AML-193 (cell line): ENCODE measurements around the gene CMTM7.
A peak's percentile ranks its signal among the peaks of the same experiment; 100 is the strongest.
"Not testable (repeated sequence)": the region's sequence is repeated elsewhere in the genome, so short reads cannot be mapped to it uniquely, and the experiment has no call there.

Experiments used
- DNase-seq, 2 experiments: peaks; one replicate each; lab custom pipeline; 2025; lab: John Stamatoyannopoulos, UW

CMTM7 gene

DNA sequence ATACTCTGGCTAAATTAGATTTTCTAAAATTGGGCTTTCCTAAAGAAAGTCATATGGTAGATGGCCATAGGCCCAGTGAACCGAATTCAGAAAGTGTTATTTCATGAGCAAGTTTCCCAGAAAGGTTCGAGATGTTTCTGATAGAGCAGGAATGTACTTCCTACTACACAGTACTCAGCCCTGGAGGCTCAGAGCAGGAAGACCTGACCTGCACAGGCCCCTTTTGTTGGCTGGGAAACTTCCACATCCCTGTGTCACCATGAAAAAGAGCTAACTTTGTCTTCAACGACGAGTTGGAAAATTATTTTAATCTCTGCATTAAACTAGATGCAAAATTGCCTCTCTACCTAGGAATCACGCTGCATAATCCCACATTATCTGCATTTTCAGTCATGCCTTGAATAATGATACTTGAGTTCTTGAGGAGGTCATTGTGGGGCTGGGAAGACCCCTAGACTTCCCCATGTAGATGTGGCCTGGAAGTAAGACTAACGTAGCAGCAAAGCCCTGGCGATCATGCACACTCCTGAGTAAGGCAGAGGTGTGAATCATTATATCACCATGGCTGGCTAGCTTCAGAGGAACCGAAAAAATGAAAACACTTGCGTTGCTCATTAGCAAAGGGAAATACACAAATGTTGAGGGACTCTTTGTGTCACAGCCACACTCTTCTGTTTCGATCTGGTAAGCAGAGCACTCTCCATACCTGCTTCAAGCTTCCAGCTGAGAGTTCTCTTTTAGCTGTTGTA lies 47.1 kb downstream of the CMTM7 start:
- no peak for DNase-seq

DNA sequence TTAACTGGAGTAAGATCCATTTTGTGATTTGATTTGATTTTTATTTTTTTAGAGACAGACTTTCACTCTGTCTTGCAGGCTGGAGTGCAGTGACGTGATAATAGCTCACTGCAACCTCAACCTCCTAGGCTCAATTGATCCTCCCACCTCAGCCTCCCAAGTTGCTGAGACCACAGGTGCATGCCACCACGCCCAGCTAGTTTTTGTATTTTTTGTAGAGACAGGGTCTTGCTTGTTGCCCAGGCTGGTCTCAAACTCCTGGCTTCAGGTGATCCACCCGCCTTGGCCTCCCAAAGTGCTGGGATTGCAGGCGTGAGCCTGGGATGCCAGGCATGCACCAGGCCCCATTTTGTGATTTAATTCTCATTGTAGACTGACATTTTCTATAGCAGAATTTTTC lies 47.8 kb downstream of the CMTM7 start:
- DNase-seq: not testable (repeated sequence)

DNA sequence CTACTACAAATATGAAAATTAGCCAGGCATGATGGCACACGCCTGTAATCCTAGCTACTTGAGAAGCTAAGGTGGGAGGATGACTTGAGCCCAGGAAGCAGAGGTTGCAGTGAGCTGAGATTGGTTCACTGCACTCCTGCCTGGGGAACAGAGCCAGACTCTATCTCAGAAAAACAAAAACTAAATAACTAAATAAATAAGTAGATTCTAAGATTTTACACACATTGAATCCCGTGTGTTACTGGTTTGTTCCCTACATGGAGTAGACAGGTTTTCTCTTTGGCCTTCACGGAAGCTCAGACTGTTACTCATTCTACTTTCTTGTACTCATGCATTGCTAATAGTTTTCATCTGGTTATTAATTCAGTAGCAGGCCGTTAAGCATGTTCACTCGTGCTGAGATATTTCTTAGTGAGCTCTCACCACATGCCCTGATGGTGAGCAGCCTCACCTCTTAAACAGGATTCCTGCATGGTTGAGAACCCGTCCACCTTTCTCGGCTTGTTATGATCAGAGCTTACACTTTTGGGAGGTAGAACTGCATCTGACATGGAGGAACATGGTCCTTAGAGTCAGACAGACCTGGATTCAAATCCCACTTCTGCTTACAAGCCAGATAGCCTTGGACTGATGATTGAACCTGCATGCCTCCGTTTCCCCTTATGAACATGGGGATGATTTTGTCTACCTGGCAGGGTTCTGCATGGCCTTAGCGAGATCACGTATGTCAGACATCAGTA lies 49.1 kb downstream of the CMTM7 start:
- DNase-seq: no peak

DNA sequence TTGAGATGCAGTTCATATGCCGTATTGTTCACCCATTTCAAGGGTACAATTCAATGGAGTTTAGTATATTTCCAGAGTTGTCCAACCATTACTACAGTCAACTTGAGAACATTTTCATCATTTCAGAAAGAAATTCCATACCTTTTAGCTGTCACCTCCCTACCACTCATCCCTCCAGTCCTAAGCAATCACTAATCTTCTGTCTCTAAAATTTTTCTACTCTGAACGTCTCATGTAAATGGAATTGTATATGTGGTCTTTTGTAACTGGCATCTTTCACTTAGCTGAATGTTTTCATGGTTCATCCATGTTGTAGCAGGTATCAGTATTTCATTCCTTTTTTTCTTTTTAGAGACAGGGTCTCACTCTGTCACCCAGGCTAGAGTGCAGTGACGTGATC lies 51.1 kb downstream of the CMTM7 start:
- no peak for DNase-seq

DNA sequence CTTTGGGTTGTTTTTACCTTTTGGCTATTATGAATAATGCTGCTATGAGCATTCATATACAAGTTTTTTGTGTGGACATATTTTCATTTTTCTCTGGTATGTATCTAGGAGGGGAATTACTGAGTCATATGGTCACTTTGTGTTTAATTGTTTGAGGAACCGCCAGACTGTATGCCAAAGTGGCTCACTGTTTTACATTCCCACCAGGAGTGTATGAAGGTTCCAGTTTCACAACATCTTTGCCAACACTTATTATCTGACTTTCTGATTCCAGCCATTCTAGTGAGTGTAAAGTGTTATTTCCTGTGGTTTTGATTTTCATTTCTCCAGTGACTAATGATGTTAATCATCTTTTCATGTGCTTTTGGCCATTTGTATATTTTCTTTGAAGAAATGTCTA lies 51.8 kb downstream of the CMTM7 start:
- DNase-seq: no peak

DNA sequence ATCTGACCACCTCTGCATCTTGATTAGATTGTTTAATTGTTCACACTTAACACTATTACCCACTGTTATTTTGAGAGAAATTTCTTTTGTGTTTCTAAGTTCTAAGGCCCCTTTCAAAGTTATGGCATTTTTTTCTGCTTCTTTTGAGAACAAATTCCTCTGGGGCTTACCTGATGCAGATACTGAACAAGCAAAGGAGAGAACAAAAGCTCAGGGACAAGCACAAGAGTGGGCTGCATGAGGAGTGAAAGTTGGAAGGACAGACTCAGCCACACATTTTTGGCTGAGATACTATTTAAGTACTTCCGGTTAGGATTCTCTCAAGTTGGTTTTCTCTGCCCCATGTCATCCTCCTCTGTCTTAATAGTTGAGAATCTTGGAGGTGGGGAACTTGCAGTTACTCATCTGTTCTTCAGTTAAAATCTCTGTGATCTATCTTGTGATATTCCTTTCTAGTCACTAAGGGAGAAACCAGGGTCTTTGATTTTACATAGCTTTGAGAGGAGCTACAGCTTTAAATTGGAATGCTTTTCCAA lies 56.3 kb downstream of the CMTM7 start:
- no peak for DNase-seq

DNA sequence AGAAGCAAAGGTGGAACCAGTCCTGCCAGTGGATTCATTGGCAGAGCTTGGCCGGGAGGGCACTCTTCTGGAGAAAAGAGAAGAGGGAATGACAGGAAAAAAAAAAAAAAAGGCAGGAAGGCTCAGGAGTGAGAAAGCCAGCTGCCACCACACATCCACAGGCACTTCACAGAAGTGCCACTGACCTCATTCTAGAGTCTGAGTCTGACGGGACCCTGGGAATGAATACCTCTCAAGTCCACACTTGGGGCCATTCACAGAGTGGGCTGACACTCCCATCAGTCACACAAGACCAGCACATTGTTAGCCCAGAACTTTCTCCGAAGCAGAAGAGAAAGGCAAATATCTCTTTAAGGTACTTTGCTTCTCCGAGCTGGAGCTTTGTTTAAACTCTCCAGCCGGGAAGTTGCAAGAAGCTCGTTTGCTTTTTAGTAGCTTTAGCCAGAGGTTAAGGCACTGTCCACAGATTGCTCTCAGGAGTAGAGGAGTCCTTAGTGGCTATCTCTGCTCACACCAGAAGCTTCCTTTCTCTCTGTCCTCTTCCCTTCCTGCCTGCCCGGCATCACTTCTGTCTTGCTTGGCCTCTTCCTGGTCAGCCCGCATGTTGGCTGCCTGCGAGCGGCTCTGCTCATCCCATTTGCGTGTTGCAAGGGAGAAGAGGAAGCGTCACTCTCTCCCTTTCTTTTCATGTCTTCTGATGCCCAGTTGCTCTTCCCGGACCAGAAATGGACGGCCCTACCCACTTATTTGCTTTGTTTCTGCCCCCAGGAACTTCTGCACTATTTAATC lies 57.2 kb downstream of the CMTM7 start:
- DNase-seq: no peak

DNA sequence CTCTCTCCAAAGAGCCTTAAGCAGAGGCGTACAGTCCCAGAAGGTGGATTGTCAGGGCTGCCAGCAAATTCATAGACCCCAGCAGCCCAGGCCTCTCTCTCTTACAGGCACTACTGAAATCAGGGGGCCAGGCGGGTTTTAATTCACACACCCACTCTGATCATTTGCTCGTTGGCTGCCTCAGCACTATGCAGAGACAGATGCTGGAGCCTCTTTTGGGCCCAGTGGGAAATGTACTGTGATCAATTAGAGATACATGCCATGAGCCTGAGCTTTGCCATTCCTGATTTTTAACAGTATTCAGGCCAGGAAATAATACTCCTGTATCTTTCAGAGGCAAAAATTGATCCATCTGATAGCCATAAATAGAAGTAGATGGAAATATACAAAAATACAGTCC lies 58.0 kb downstream of the CMTM7 start:
- DNase-seq: no peak

DNA sequence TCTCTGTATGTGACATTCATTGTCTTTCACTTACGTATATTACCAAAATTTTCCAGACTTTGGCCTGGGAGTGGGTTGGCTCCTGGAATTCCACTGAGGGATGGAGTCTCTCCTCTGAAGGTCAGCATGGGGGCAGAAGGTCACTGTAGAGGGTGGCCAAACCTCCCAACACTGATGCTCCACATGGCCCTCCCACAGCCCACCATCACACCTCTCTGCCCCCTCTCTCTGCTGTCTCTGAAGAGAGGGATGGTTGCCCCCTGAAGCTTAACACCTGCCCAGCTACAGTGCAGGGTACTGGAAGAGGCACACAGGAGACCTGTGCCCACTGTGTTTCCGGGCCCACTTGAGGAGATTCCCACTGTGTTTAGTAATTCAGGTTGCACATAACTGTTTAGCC lies 58.8 kb downstream of the CMTM7 start:
- DNase-seq: no peak

DNA sequence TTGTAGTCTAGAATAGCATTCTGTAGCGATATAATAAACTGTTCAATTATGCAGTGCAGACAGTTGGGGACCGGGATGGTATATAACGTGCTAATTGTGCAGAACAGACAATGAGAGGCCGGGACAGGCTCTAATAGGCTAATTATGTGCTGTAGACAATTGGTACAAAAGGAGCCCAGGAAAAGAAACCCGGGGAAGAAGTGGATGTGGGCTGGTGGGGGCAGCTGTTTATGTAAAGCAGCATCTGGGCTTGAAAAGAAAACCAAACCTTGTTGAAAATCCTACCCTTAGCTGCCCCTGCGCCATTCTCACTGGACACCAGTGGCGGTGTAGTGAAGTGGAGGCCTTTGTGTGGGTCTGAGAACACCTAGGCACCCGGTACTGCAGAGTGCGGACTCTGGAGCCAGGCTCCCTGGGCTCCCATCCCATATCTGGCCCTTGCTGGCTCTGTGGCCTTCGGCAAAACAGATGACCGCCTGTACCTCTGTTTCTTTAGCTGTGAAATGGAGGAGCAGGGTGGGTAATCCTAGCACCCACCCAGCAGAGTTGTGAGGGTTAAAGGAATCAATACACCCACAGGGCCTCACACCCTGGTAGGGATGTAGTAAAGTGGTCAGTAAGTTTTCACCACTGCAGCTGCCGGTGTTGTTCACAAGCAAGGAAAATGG lies 59.5 kb downstream of the CMTM7 start:
- no peak for DNase-seq

DNA sequence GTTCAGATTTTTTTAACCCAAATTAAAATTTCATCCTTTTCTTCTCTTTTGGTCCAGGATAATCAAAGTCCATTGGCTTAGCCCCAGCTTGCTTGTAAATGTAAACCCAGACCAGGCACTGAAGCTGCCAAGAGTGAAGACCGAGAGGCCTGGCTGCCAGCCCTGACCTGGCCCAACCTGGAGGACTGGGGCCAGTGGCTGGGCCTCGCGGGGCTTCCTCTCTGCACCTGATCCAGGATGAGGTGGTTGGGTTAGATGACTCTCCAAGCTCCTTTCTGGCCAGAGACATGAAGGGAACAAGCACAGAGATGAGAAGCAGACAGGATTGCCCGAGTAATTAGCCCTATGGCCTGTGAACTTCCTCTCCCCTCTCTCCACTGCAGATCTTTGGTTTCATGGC lies 60.4 kb downstream of the CMTM7 start:
- no peak for DNase-seq

DNA sequence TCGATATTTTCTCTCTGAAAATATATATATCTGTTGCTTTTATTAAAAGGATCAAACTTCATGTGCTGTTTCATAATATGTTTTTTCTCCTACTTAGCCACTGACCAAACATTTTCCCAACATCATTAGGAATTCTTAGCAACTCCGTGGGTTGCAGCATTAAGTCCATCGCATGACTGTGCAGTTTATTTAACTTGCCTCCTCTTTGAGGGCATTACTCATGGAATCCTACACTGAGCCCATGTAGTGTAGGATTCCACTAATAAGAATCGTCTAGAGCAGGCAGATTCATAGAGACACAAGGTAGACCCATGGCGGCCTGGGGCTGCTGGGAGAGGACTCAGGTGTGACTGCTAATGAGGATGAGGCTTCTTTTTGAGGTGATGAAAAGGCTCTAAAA lies 61.7 kb downstream of the CMTM7 start:
- DNase-seq: no peak

DNA sequence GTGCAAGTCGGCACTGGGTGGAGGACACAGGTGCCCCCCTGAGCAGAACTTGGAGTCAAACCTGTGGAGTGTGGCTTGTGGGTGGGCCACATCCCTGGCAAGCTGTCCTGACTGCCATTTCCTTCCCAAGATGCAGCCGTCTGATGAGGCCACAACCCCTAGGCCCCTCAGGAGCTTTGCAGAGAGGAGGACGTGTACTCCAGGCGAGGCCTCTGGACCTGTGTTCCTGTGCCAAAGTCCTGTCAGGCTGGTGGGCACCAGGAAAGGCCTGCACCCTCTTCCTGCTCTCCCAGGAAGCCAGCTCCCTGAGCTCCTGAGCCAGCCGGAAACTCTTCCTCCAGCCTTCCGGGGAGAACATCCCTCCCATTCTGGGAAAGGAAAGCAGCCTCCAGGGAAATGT lies 62.5 kb downstream of the CMTM7 start:
- no peak for DNase-seq

DNA sequence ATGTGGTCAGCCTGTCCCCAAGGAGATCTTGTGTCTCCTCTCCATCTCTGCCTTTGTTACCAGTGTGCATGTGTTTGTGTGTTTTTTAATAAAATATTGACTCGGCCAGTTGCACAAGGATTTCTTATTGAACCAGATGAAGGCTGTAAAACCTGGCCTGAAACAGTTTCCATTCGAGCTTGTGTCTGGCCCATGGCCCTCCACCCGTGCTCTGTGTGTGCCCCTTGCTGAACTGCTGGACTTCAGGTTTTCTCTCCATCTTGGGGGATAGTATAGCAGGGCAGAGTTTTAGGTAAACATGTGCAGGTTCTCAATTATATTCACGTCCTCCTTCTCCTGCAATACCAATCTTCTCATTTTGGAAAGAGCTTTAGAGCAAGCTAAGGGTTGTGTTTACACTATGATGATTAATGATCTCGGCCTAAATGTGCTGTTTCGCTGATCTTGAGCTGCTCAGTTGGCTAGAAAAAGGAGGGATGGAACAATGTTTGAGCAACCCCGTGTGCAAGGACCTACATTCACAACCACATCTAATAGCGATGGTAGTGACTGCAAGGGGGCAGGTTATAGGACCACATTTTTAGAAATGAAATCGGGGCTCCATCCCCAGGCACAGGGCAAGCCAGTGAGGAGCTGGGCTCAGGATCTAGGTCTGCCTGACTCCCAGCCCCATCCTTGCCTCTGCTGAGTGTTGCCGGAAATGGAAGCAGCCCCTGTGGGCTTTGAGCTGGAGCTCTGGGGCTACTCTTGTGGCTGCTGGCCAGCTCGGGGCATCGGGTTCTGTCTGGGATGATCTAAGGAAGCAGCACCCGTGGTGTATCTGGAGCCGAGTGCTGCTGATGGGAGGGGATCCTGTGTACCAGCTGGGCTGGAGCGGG lies 63.3 kb downstream of the CMTM7 start:
- DNase-seq: no peak

DNA sequence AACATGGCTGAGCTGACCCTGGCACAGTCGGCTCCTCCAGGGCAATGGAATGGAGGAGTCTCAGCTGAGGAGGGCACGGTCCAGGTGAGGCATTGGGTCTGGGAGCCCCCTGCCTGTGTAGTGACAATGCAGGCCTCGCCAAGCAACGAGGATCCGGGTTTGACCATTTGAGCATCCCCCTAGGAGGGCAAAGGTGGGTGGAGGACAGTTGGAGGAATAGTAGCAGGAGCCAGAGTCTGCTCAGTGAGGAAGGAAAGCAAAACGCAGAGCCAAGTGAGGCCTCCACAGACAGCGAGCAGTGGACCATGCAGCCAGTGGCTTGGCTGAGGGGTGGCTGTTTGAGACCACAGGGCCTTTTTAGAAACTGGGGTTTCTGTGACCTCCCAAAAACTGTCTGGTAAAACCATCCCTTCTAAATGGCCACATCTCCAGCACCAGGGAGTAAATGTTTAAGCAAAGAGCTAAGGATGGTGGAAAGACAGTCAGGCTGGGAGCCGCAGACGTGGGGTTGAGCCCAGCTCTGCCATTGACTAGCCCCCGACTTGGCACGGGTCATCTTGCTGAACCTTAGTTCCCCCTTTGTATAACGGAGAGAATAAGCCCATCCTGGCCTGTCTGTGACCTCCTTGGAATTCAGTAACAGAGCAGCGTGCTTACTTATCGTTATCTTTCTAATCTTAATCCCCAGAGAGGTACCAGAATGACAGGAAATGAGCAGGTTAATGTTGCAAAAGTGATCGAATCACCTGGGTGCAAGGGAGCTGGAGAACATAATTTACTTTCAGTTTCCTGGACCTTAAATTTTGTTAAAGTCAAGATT lies 64.2 kb downstream of the CMTM7 start:
- DNase-seq: no peak

DNA sequence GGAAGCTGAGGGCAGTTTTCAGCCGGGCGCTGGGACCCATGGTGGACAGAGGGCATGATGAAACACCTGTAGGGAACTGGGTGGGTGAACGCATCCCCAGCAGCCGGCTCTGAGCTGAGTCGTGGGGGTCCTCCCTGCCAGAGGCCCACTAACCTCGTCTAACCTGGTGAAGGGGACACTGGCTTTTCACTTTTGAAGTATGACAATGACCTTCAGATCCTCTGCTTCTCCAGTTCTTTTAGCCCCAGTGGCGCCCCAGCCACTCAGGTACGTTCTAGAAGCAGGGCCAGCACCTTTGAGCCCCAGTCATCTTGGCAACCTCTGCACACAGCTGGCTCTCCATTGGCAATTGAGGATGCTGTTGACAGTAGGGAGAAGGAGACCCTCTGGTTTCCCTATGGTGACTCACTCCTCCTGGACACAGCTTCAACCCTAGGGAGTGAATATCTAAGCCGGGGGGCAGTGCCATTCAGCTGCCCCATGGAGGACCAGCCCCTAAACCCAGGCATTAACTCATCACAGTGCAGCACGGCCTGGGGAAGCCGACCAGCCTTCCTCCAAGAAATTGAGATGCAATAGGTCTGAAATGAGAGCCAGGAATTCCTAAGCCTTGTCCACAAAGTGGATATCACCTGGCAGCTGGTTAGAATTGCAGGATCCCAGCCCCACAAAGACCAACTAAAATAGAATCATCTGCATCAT lies 64.9 kb downstream of the CMTM7 start:
- no peak for DNase-seq

DNA sequence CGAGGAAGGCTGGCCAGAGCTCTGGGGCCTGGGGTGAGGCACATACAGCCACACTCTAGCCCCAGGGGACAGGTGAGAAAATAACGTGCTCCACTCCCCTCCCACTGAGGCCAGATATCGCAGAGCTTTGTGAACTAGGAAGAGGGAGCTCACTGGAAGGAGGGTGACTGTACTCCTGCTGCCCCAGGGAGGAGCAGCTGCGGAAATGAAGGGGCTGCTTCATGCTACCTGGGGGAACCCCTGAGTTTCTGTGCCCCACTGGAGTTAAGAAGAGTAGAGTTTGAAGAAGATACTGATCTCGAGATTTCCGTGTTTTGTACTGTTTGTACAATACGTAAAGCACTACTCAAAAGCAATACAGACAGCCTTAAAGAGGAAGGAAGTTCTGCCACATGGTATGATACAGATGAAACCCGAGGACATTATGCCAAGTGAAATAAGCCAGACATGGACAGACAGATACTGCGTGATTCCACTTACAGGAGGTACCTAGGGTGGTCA lies 66.4 kb downstream of the CMTM7 start:
- peak; percentile 79 to 86 for DNase-seq

DNA sequence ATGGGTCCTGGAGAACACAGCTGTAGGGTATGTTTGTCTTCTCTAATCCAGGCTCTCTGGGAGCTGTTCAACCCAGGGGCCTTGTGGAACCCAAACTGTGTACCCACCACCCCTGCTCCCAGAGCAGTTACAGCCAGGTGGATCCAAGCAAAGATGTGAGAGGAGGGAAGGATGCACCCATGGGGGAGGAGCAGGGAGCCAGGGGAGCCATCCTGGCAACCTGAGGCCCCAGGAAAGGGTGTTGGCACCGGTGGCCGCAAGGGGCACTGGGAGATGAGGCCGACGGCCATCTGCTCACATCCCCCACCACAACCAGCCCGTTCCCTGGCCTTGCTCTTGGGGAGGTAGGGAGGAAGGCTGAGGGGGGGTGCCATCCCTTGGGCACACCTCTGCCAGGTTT lies 67.8 kb downstream of the CMTM7 start:
- no peak for DNase-seq

DNA sequence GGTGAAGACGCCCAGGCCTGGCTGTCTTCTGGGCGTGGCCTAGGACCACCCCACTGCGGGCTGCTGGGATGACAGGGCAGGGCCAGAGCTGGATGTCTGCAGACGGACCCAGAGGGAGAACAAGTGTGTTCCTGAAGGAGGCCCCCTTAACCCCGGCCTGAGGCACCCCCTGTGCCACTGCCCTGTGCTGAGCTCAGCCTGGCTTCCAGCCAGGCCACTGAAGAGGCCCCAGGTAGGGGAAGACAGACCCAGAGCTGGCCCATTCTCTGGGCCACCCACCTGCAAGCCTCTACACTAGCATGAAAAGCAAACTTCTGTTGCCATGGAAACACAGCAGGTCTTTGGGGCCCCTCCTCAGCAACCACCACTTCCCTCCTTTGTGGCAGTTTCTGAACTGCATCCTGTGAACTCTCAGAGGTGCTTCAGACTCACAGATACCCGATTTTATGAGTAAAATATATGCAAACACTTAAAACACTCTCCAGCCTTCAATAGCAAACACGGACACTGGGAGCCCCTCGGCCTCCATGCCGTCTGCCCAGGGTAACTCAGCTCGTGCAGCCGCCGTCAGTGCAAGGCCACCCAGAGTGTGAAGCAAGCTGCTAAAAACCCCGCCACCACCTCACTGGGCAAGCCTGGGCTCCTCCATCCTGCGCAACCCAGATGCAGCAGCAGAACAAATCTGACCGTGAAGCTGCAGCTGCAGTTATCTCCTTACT lies 68.5 kb downstream of the CMTM7 start:
- DNase-seq: no peak
